ENCODE results near the gene PARP3.
"Not testable (repeated sequence)": the region's sequence is repeated elsewhere in the genome, so short reads cannot be mapped to it uniquely, and the experiment has no call there.

Gene PARP3

GRCh38 chr3:51982352-51982837, 40.2 kb downstream of the PARP3 start:
- no peaks in the 10 kb centered on the region for H3K36me3 ChIP-seq (ENCODE audit: insufficient read depth, low read length)

GRCh38 chr3:51982838-51983577, 40.8 kb downstream of the PARP3 start, which contains the start of gene ACY1:
Gene ACY1, plus strand, starts transcription at chr3:51983535. Its CDS starts 530 bp downstream, at chr3:51984065.
- WGBS: 1% methylated on average over 68 of the region's 68 CpGs

More at GRCh38 chr3:51982352-51982837, 40.2 kb downstream of the PARP3 start:
- Histone ChIP-seq H3K4me3 (ENCODE audit: low read length) (peak overlapping the region; percentile 69), H3K4me1 (ENCODE audit: insufficient read depth, low read length) (peaks cover 10% of the 10 kb centered on the region), H3K27ac (ENCODE audit: low read depth, low read length) (peak overlapping the region; percentile 91), H3K9me3 (ENCODE audit: insufficient read depth, low read depth, low read length) (no peaks in the 10 kb centered on the region), H3K9ac (ENCODE audit: low read depth, low read length) (peak overlapping the region; percentile 77), H3K27me3 (ENCODE audit: insufficient read depth, low read length) (peaks cover 2% of the 10 kb centered on the region; the same call in 1 of the 2 replicates)
- 10% methylated on average over 4 of the region's 4 CpGs for WGBS

GRCh38 chr3:51983578-51984268, 41.6 kb downstream of the PARP3 start:
- Histone ChIP-seq H3K9me3 (ENCODE audit: insufficient read depth, low read depth, low read length) (no peaks in the 10 kb centered on the region), H3K36me3 (ENCODE audit: insufficient read depth, low read length) (no peaks in the 10 kb centered on the region), H3K27me3 (ENCODE audit: insufficient read depth, low read length) (no peaks in the 10 kb centered on the region), H3K27ac (ENCODE audit: low read depth, low read length) (peak overlapping the region; percentile 91), H3K4me1 (ENCODE audit: insufficient read depth, low read length) (peaks cover 15% of the 10 kb centered on the region), H3K9ac (ENCODE audit: low read depth, low read length) (peak overlapping the region; percentile 77), H3K4me3 (ENCODE audit: low read length) (peak overlapping the region; percentile 69)
- 75% methylated on average over 22 of the region's 22 CpGs for WGBS

More at GRCh38 chr3:51982838-51983577, 40.8 kb downstream of the PARP3 start, which contains the start of gene ACY1:
- H3K27me3 ChIP-seq (ENCODE audit: insufficient read depth, low read length): no peaks in the 10 kb centered on the region
- H3K27ac ChIP-seq (ENCODE audit: low read depth, low read length): peak within 1 kb of the TSS; percentile 91
- H3K36me3 ChIP-seq (ENCODE audit: insufficient read depth, low read length): no peaks in the 10 kb centered on the region
- peaks cover 10% of the 10 kb centered on the region for H3K4me1 ChIP-seq (ENCODE audit: insufficient read depth, low read length)
- H3K9ac ChIP-seq (ENCODE audit: low read depth, low read length): peak within 1 kb of the TSS; percentile 77
- no peaks in the 10 kb centered on the region for H3K9me3 ChIP-seq (ENCODE audit: insufficient read depth, low read depth, low read length)
- peak within 1 kb of the TSS; percentile 69 for H3K4me3 ChIP-seq (ENCODE audit: low read length)

GRCh38 chr3:51984269-51984647, 42.1 kb downstream of the PARP3 start:
- H3K9ac ChIP-seq (ENCODE audit: low read depth, low read length): 0 out of 2 replicates have a peak overlapping the region, but pooled peaks have one; percentile 77
- H3K27ac ChIP-seq (ENCODE audit: low read depth, low read length): no peak overlapping the region
- H3K4me3 ChIP-seq (ENCODE audit: low read length): peak overlapping the region; percentile 69; the same call in 1 of the 2 replicates
- H3K36me3 ChIP-seq (ENCODE audit: insufficient read depth, low read length): no peaks in the 10 kb centered on the region
- H3K4me1 ChIP-seq (ENCODE audit: insufficient read depth, low read length): peaks cover 15% of the 10 kb centered on the region
- no peaks in the 10 kb centered on the region for H3K27me3 ChIP-seq (ENCODE audit: insufficient read depth, low read length)
- no peaks in the 10 kb centered on the region for H3K9me3 ChIP-seq (ENCODE audit: insufficient read depth, low read depth, low read length)

GRCh38 chr3:51985063-51985462, 42.9 kb downstream of the PARP3 start:
- H3K27me3 ChIP-seq (ENCODE audit: insufficient read depth, low read length): no peaks in the 10 kb centered on the region
- no peak overlapping the region for H3K4me3 ChIP-seq (ENCODE audit: low read length)
- no peaks in the 10 kb centered on the region for H3K9me3 ChIP-seq (ENCODE audit: insufficient read depth, low read depth, low read length)
- H3K9ac ChIP-seq (ENCODE audit: low read depth, low read length): no peak overlapping the region
- no peaks in the 10 kb centered on the region for H3K36me3 ChIP-seq (ENCODE audit: insufficient read depth, low read length)
- H3K4me1 ChIP-seq (ENCODE audit: insufficient read depth, low read length): peaks cover 15% of the 10 kb centered on the region
- 90% methylated on average over 6 of the region's 6 CpGs for WGBS
- no peak overlapping the region for H3K27ac ChIP-seq (ENCODE audit: low read depth, low read length)

- Histone ChIP-seq H3K27me3 (ENCODE audit: insufficient read depth, low read length) (no peaks in the 10 kb centered on the region), H3K36me3 (ENCODE audit: insufficient read depth, low read length) (peaks cover 1% of the 10 kb centered on the region; the same call in 1 of the 2 replicates), H3K9me3 (ENCODE audit: insufficient read depth, low read depth, low read length) (no peaks in the 10 kb centered on the region), H3K9ac (ENCODE audit: low read depth, low read length) (no peak overlapping the region), H3K4me3 (ENCODE audit: low read length) (no peak overlapping the region), H3K27ac (ENCODE audit: low read depth, low read length) (no peak overlapping the region), H3K4me1 (ENCODE audit: insufficient read depth, low read length) (peaks cover 15% of the 10 kb centered on the region)
- WGBS: 86% methylated on average over 12 of the region's 12 CpGs
Observed at GRCh38 chr3:51986010-51986947, 44.1 kb downstream of the PARP3 start.

GRCh38 chr3:51987568-51987967, 45.4 kb downstream of the PARP3 start:
- peaks cover 14% of the 10 kb centered on the region for H3K36me3 ChIP-seq (ENCODE audit: insufficient read depth, low read length)
- no peaks in the 10 kb centered on the region for H3K9me3 ChIP-seq (ENCODE audit: insufficient read depth, low read depth, low read length)
- no peak overlapping the region for H3K27ac ChIP-seq (ENCODE audit: low read depth, low read length)
- no peaks in the 10 kb centered on the region for H3K27me3 ChIP-seq (ENCODE audit: insufficient read depth, low read length)
- 94% methylated on average over 7 of the region's 7 CpGs for WGBS
- H3K4me1 ChIP-seq (ENCODE audit: insufficient read depth, low read length): 0 out of 2 replicates have a peak, but pooled peaks cover 11% of the 10 kb centered on the region
- no peak overlapping the region for H3K9ac ChIP-seq (ENCODE audit: low read depth, low read length)
- no peak overlapping the region for H3K4me3 ChIP-seq (ENCODE audit: low read length)

- peaks cover 22% of the 10 kb centered on the region for H3K36me3 ChIP-seq (ENCODE audit: insufficient read depth, low read length)
- 0 out of 2 replicates have a peak, but pooled peaks cover 9% of the 10 kb centered on the region for H3K4me1 ChIP-seq (ENCODE audit: insufficient read depth, low read length)
- WGBS: 82% methylated on average over 15 of the region's 15 CpGs
- H3K4me3 ChIP-seq (ENCODE audit: low read length): no peak overlapping the region
- H3K9me3 ChIP-seq (ENCODE audit: insufficient read depth, low read depth, low read length): no peaks in the 10 kb centered on the region
- no peak overlapping the region for H3K27ac ChIP-seq (ENCODE audit: low read depth, low read length)
- H3K9ac ChIP-seq (ENCODE audit: low read depth, low read length): no peak overlapping the region
- H3K27me3 ChIP-seq (ENCODE audit: insufficient read depth, low read length): no peaks in the 10 kb centered on the region
Observed at GRCh38 chr3:51988286-51989146, 46.4 kb downstream of the PARP3 start.

GRCh38 chr3:51990501-51990971, 48.4 kb downstream of the PARP3 start:
- H3K27me3 ChIP-seq (ENCODE audit: insufficient read depth, low read length); H3K27ac ChIP-seq (ENCODE audit: low read depth, low read length); H3K9me3 ChIP-seq (ENCODE audit: insufficient read depth, low read depth, low read length); H3K9ac ChIP-seq (ENCODE audit: low read depth, low read length); H3K4me3 ChIP-seq (ENCODE audit: low read length): not testable (repeated sequence)
- H3K36me3 ChIP-seq (ENCODE audit: insufficient read depth, low read length): peaks cover 39% of the 10 kb centered on the region
- 94% methylated on average over 38 of the region's 38 CpGs for WGBS
- H3K4me1 ChIP-seq (ENCODE audit: insufficient read depth, low read length): peaks cover 15% of the 10 kb centered on the region; the same call in 1 of the 2 replicates
